HG02588 (cell line): ENCODE results near the gene COL20A1.

Experiments
- ATAC-seq: cut with Tn5 transposase; IDR thresholded peaks from one replicate; pipeline ENCODE4 v1.9.1; 2021; ENCODE audit warnings: mild to moderate bottlenecking, moderate library complexity; ENCODE audit not compliant: unreplicated experiment

COL20A1 gene

DNA sequence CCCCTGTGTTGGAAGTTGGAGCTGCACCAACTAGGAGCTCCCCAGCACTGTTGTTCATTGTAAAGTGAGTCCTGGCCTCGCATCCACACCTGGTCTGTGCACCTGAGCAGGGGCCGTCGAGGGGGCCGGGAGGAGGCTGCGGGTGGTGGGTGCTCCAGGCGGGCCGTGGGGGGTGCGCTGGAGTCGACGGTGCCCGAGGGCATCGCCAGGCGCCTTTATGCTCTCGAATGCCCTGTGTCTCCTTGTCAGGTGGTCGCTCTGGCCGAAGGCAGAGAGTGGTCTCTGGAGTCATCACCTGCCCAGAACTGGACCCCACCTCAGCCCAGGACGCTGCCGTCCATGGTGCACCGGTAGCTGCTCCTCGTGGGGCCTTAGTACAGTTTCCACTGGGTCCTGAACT lies 16.0 kb upstream of the COL20A1 start:
- no peak for ATAC-seq

DNA sequence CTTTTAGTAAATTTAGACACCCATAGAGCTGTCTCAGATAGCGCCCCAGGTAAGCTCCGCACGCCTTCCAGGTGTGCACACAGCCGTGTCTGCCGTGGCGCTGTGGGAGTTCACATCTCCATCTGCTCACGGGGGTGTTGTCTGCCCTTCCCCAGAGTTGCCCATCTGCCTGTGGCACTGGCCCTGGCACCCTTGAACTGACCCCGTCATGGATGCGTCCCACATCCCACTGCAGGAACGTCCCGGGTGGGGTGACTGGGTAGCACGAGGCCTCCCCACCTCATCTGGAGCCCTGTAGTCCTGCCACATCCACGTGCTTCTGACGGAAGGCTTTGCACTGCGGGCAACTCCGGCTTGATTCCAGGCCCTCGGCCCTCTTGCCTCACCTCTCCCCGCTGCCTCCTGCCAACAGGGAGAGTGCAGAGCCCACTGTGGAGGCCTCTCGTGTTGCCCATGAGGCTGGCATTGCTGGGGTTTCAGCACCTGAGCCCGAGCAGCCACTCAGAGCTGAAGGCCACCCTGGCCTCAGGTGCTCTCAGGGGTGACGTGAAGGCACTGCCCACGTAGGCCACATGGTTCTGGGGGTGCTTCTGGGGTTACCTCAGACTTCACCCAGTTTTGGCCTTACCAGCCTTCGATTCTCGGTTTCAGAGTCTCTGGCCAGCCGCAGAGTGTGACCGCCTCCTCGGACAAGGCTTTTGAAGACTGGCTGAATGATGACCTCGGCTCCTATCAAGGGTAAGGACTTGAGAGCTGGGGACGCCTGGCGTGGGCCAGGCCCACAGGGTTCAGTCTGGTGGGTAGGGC lies 15.3 kb upstream of the COL20A1 start:
- no peak for ATAC-seq

DNA sequence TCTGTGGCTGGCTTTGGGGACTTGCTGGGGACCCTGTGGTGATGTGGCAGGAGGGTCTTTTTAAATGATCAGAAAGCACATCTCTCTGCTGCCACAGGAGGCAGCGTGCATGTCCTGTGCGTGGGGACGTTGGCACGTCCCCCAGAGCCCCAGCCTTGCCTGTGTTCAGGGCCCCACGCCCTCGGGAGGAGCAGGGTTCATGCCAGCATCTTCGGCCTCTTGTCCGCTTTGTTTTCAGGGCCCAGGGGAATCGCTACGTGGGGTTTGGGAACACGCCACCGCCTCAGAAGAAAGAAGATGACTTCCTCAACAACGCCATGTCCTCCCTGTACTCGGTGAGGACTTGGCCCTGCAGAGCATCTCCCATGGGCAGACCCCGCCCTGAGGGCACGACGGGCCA lies 14.3 kb upstream of the COL20A1 start:
- ATAC-seq = no peak

DNA sequence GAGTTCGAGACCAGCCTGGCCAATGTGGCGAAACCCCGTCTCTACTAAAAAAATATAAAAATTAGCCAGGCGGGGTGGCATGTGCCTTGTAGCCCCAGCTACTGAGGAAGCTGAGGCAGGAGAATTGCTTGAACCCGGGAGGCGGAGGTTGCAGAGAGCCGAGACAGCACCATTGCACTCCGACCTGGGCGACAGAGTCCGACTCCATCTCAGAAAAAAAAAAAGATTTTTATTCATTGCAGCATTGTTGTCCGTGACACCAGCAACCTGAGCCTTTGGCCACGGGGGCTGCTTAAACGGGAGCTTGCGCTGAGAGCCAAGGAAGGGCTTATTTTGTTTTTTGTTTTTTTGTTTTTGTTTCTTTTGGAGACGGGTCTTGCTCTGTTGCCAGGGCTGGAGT lies 13.1 kb upstream of the COL20A1 start:
- ATAC-seq = no peak

DNA sequence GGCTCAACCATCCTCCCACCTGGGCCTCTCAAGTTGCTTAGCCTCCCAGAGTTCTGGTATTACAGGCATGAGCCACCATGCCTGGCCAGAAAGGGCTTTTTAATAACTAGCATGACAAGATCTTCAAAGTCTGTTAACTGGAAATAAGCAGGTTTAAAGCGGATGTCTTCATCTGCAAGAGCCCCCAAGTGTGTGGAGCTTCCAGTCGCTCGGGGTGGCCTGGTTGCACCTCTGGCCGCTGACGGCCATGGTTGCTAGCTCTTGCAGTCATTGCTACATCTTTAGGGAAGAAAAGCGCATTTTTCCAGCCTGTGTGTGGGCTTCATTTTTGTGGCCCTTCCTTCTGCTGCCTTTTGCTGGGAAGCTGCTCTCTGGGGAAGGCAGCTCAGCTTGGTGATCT lies 12.6 kb upstream of the COL20A1 start:
- ATAC-seq = no peak

DNA sequence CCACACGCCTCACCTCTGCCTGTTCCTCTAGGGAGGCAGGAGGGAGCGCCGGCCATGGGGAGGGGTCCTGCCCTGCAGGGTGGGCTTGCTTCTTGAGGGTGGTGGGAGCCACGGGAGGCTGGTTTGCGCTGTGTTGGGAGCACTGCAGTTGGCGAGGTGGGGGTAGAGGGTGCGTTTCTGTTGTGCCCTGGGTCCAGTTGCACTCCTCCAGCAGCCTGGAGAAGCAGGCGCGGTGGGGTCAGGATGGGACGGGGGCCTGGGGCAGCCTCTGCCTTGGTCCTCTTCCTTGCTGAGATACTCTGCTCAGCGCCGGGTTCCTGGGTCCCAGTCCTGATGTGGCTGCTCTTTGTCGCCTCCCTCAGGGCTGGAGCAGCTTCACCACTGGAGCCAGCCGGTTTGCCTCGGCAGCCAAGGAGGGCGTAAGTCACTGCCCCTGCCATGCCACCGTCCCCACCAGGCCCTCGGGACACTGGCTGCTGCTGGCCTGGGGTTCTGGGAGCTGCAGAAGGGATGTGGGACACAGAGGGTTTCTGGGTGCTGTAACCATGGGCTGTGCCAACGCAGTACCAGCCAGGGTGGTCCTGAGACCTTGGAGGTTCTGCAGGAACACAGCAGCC lies 11.9 kb upstream of the COL20A1 start:
- no peak for ATAC-seq

DNA sequence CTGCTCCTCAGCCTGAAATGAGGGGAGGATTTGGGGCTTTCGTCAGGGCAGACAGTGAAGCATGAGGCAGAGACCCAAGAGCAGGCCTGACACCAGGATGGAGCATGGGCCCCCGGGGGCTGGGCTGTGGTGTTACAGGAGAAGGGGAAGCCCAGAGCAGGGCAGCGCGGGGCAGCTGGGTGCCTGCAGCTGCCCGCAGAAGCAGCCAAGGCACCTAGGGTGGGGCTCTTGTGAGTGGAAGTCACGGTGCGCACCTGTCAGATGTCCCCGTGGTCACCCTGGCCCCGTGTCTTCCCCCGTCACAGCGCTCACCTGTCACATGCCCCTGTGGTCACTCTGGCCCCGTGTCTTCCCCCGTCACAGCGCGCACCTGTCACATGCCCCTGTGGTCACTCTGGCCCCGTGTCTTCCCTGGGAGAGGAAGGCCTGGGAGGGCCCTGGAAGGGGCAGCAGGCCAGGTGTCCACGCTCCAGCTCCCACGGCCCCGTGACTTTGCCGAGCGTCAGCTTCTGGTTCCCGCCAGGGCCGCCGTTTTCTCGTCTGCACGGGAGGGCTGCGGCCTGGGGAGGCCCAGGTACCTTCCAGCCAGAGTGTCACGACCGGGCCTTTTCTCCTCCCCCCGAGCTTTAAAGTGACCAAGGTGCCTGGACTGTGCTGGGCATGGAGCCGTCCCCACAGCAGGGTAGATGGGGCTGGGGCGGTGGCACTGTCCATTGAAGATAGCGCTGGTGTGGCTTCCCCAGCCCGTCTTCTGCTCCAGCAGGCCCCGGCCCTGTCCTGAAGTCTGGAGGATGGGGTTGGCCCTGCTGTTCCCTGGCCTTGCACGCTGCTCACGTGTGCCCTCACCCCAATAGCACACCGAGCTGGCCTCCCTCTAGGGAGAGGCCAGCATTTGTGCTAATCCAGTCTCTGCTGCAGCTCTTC lies 11.0 kb upstream of the COL20A1 start:
- no peak for ATAC-seq

DNA sequence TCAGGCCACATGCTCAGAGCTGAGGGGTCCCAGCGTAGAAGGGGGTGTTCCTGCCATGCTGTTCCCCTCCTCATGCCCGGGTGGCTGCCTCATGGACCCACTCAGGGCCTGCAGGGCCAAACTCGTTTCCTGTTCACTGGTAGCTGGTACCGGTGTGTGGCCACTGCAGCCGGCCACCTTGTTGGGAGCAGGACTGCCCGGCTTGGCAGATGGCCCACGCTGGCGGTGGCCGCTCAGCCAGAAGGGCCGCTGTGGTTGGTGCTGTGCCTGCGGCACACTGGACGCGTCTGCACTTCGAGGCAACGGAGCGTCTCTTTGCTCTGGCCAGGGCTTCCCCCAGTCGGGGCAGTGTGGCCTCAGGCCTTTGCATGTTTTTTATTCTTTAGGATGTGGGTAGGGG lies 10.0 kb upstream of the COL20A1 start:
- ATAC-seq = no peak

DNA sequence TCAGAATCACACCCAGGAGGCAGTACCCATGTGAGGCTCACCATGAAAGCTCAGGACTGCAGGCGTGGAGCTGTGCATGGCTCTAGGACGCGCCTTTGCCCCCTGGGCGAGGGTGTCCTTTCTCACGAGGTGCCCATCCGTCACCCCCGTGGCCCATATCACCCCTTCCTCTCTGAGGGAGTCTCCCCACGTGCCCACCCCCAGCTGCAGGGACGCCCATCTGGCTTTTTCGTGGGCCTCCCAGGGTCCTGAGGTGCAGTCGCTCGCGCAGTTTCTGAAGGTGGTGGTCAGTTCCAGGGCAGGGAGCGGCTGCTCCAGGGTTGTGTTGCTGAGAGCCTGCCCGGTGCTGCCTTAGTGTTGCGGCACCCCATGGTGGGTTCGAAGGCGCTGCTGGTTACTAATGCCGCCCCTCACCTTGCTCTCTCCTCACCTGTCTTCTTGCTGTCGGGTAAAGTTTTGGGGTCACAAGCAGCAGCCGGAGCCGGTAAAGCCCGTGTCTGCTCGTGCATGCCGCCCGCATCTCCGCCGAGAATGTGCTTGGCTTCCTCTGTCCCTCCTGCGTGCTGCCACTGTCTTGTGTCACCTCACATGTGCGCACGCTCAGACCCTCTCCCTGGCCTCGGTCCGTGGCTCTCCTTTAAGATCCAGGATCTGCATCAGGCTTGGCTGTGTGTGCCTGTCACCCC lies 9.4 kb upstream of the COL20A1 start:
- ATAC-seq = no peak

DNA sequence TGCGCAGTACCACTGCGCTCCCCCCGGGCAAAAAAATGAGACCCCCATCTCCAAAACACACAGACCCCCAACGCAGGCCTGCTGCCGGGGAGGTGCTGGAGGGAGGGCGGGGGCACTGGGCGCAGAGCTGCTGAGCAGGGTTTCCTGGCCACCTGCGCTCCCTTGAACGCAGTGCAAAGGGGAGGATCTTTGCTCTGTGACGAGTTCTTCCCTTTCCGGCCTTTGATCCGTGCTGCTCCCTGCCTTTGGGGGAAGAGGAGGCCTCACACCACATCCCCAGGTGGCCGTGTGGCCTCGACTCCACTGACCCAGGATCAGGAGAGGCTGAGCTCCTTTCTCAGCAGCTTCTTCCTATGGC lies 8.9 kb upstream of the COL20A1 start:
- ATAC-seq = no peak

DNA sequence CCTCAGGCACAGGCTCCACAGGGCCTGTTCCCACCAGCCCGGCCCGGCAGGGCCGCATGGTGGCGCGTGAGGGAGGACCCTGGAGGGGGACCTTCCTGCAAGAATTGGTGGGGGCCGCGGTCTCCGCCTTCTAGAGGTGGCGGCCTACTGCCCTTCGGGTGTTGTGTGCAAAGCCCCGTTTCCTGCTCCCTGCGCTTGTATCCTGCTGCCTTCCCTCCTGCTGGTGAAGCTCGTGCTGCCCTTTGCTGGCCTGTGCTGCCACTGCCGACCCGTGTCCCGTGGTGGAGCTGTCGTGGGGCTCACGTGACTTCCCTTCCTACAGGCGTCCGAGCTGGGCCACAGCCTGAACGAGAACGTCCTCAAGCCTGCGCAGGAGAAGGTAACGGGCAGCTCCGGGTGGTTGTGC lies 8.4 kb upstream of the COL20A1 start:
- no peak for ATAC-seq

DNA sequence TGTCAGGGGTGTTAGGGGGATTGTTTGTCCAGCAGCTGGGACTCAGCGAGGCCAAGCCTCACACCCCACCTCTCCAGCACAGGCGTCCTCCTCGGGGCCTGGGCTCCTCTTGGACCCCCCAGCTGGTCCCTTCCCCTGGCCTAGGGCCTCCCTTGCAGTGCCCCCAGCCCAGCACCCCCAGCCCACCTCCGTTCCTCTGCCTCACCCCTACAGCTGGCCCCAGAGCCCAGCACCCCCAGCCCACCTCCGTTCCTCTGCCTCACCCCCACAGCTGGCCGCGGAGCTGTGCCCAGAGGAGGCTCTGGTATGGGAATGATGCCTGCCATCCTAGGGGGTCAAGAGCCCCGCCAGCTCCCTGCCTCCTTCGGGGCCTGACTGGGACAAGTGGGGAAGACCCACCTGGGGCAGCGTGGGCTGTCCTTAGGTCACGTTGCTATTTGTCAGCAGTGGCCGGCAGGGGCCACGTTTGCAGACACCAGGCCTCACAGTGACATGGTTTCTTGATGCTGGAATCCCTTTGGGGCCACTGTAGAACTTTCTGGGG lies 7.9 kb upstream of the COL20A1 start:
- no peak for ATAC-seq

DNA sequence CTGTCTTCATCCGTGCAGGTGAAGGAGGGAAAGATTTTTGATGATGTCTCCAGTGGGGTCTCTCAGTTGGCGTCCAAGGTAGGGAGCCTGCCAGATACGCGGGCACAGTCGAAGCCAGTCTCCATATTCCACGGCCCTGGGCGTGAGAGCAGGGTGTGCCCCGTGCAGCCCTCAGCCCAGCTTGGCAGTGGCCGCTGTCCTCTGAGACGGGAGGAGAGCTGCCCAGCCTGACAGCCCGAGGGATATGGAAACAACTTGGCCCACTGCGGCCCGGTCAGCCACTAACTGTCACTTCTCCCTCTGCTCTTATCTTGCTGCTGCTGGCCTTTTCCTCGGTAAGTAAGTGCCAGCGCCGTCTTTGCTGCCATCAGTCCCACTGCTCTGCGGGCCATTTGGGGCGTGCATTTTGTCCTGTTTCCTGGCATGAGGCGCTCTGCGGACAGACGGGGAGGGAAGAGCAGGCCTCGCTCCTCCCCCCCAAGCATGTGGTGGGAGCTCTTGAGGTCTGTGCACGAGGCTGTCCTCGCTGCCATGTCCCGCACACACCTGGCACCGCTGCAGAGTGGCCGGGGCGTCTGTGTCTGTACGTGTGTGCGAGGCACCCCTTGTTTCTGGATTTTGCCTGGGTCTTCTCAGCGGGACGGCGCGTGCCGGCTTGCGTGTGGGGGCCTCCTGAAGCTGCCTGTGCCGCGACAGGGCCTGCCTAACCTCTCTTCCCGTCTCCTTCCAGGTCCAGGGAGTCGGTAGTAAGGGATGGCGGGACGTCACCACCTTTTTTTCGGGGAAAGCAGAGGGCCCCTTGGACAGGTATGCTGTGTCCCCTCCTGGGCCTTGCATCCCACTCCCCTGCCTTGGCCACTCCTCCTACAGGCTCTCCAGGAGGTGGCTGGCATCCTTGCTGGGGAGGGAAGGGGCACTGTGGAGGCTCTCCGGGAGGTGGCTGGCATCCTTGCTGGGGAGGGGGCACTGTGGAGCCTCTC lies 7.1 kb upstream of the COL20A1 start:
- no peak for ATAC-seq

DNA sequence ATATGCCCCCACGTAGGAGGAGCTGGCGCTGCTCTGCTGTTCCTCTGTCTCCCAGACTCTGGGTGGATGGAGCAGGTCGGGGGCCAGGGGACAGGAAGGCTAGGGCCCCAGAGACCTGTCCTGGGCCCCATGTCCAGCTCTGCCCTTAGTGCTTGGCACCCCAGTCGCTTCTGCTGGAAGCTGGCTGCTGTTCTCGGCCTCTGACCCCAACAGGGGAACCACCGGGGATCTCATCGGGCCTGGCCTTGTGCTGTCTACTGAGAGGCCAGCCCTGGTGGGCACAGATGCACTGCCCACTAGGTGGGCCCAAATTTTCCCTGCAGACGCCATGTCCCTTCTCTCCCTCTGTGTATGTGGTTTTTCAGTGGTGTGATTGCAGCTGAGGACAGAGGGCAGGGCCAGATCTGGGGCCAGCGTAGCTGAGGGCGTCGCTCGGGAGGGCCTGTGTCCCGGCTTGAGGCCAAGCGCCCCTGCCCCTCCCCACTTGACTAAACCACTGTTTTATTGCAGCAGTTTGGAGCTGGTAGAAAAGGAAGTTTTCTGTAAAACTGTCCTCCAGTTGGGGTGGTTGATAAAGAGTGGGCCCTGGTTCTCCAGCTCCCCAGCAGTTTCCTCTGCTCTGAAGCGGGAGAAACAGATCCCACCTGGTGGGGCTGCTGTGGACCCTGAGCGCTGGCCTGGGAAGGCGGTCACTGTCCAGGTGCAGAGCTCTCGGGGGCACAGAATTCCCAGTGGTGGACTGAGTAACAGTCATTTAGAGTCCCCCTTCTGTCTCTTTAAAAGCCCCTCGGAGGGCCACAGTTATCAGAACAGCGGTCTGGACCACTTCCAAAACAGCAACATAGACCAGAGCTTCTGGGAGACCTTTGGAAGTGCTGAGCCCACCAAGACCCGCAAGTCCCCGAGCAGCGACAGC lies 5.9 kb upstream of the COL20A1 start:
- no peak for ATAC-seq

DNA sequence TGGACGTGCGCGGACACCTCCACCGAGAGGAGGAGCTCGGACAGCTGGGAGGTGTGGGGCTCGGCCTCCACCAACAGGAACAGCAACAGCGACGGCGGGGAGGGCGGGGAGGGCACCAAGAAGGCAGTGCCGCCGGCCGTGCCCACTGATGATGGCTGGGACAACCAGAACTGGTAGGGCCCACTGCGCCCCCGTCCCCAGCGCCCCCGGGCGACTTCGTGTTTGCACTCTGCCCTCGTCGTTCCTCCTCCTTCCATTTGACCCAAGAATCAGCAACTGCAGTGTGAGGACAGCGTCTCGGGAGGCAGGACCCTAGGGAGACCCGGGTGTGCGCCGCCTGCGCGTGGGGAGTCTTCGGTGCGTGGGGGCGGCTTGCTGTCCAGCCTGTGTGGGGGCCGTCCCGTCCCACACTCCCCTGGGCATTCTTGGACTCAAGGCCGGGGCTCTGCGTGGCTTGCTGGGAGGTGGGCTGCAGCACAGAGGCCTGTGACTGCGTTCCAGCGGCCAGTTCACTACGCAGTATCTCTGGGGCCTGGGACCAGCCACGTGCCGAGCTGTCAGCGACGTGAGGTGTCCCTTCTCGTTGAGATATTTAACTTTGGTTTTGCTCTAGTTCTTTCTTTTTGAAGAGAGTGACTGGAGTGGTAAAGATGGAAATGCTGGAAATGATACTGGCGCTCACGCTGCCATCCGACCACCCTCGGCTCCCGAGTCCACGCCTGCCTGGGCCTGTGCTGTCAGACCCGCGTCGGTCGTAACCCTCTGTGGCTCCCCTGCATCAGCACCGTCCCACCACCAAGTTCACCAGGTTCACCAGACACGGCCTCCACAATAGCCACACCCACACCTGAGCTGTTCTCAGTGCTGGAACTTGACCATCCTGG lies 5.0 kb upstream of the COL20A1 start:
- no peak for ATAC-seq

DNA sequence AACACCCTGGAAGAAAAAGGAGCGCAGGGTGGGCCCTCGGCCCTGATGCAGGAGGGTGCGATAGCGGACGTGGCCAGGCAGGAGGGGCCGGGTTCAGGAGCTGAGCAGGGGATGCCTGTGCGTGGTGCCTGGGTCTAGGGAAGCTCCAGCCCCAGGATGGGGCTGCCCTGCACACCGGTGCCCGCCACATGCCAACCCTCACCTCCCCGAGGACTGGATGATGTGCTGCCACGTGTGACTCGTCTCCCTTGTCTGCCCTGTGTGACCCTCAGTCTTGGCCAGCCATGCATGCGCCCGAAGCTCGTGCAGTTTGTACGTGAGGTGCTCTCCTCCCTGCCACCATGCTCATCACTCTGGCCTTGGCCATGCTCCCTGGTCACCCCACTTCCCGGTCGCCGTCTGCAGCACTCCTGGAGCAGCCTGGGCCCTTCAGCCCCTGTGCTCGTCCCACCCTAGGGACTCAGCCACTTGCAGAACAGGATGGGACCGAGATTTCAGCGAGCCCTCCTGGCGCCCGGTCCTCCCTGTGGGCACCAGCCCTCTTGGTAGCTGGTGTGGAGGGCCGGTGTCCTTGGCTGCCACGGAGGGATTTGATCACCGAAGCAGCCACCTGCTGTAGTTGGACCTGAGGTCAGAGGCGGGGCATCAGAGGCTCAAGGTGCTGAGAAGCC lies 4.3 kb upstream of the COL20A1 start:
- no peak for ATAC-seq
